ENCODE data around the gene GTPBP3.

GTPBP3 gene

GRCh38 chr19:17346109-17346671, 8.8 kb downstream of the GTPBP3 start:
- in situ Hi-C loops (cut with HindIII; ENCODE audit: low pct_ligation_motif_present, low sequenced_read_pairs), result no loop called here
- no peaks in the 10 kb centered on the region for H3K36me3 ChIP-seq (replicated peaks)
- H3K4me3 ChIP-seq (ENCODE audit: low read depth, low read length), result no peak overlapping the region
- no peaks in the 10 kb centered on the region for H3K27me3 ChIP-seq (replicated peaks)
- TF ChIP-seq CTCF (IDR thresholded peaks at IDR 0.05; ENCODE audit: low read depth, low read length, missing control alignments), result peak; percentile 95
- H3K27ac ChIP-seq, result no peak overlapping the region
- peak; percentile 64 for DNase-seq

GRCh38 chr19:17347361-17347760, 10.0 kb downstream of the GTPBP3 start:
- no peak overlapping the region for H3K27ac ChIP-seq
- DNase-seq, result no peak
- in situ Hi-C loops (cut with HindIII; ENCODE audit: low pct_ligation_motif_present, low sequenced_read_pairs), result no loop called here
- no peaks in the 10 kb centered on the region for H3K27me3 ChIP-seq (replicated peaks)
- H3K36me3 ChIP-seq (replicated peaks), result no peaks in the 10 kb centered on the region
- TF ChIP-seq CTCF (IDR thresholded peaks at IDR 0.05; ENCODE audit: low read depth, low read length, missing control alignments), result no peak
- no peak overlapping the region for H3K4me3 ChIP-seq (ENCODE audit: low read depth, low read length)

- H3K27me3 ChIP-seq (replicated peaks), result no peaks in the 10 kb centered on the region
- no peak for TF ChIP-seq CTCF (IDR thresholded peaks at IDR 0.05; ENCODE audit: low read depth, low read length, missing control alignments)
- no peak for DNase-seq
- H3K4me3 ChIP-seq (ENCODE audit: low read depth, low read length), result no peak overlapping the region
- no peaks in the 10 kb centered on the region for H3K36me3 ChIP-seq (replicated peaks)
- in situ Hi-C loops (cut with HindIII; ENCODE audit: low pct_ligation_motif_present, low sequenced_read_pairs), result no loop called here
- H3K27ac ChIP-seq, result no peak overlapping the region
Observed at GRCh38 chr19:17347877-17348276, 10.5 kb downstream of the GTPBP3 start.

GRCh38 chr19:17348700-17349099, 11.3 kb downstream of the GTPBP3 start:
- H3K4me3 ChIP-seq (ENCODE audit: low read depth, low read length), result peak overlapping the region; percentile 17
- H3K36me3 ChIP-seq (replicated peaks), result no peaks in the 10 kb centered on the region
- peak; percentile 37 for DNase-seq
- H3K27me3 ChIP-seq (replicated peaks), result no peaks in the 10 kb centered on the region
- in situ Hi-C loops (cut with HindIII; ENCODE audit: low pct_ligation_motif_present, low sequenced_read_pairs), result no loop called here
- TF ChIP-seq CTCF (IDR thresholded peaks at IDR 0.05; ENCODE audit: low read depth, low read length, missing control alignments), result no peak
- no peak overlapping the region for H3K27ac ChIP-seq

- Histone ChIP-seq H3K27ac (no peak overlapping the region), H3K4me3 (ENCODE audit: low read depth, low read length) (no peak overlapping the region), H3K36me3 (replicated peaks) (no peaks in the 10 kb centered on the region), H3K27me3 (replicated peaks) (no peaks in the 10 kb centered on the region)
- in situ Hi-C loops (cut with HindIII; ENCODE audit: low pct_ligation_motif_present, low sequenced_read_pairs), result no loop called here
- no peak for DNase-seq
- no peak for TF ChIP-seq CTCF (IDR thresholded peaks at IDR 0.05; ENCODE audit: low read depth, low read length, missing control alignments)
Observed at GRCh38 chr19:17351815-17352435, 14.6 kb downstream of the GTPBP3 start.
